ENCODE measurements around the gene MFF.

The MFF gene

GRCh38 chr2:227335713-227336112 is 10.7 kb downstream of the MFF start:
- H3K79me2 ChIP-seq (ENCODE audit: control insufficient read depth, insufficient read depth, low read length, unreplicated experiment) = peaks cover 12% of the 10 kb centered on the region
- H3K36me3 ChIP-seq (ENCODE audit: insufficient read depth, low read length) = peaks cover 40% of the 10 kb centered on the region
- H3K4me1 ChIP-seq (ENCODE audit: control insufficient read depth, insufficient read depth, low read length, unreplicated experiment) = peaks cover 5% of the 10 kb centered on the region
- no peak overlapping the region for H3K4me3 ChIP-seq (ENCODE audit: low read depth, low read length)
- no peak overlapping the region for H3K27ac ChIP-seq (ENCODE audit: low read depth, low read length)
- no peak overlapping the region for H2AFZ ChIP-seq (ENCODE audit: low read length, unreplicated experiment)
- no peaks in the 10 kb centered on the region for H3K27me3 ChIP-seq (ENCODE audit: insufficient read depth, low read length)

GRCh38 chr2:227337442-227337841 is 12.4 kb downstream of the MFF start:
- H3K79me2 ChIP-seq (ENCODE audit: control insufficient read depth, insufficient read depth, low read length, unreplicated experiment) = peaks cover 6% of the 10 kb centered on the region
- peaks cover 30% of the 10 kb centered on the region for H3K36me3 ChIP-seq (ENCODE audit: insufficient read depth, low read length)
- H3K27ac ChIP-seq (ENCODE audit: low read depth, low read length) = no peak overlapping the region
- no peak overlapping the region for H3K4me3 ChIP-seq (ENCODE audit: low read depth, low read length)
- no peak overlapping the region for H2AFZ ChIP-seq (ENCODE audit: low read length, unreplicated experiment)
- no peaks in the 10 kb centered on the region for H3K27me3 ChIP-seq (ENCODE audit: insufficient read depth, low read length)
- H3K4me1 ChIP-seq (ENCODE audit: control insufficient read depth, insufficient read depth, low read length, unreplicated experiment) = no peaks in the 10 kb centered on the region

GRCh38 chr2:227339098-227339599 is 14.1 kb downstream of the MFF start:
- H2AFZ ChIP-seq (ENCODE audit: low read length, unreplicated experiment) = no peak overlapping the region
- H3K27me3 ChIP-seq (ENCODE audit: insufficient read depth, low read length) = no peaks in the 10 kb centered on the region
- no peaks in the 10 kb centered on the region for H3K4me1 ChIP-seq (ENCODE audit: control insufficient read depth, insufficient read depth, low read length, unreplicated experiment)
- no peak overlapping the region for H3K4me3 ChIP-seq (ENCODE audit: low read depth, low read length)
- peaks cover 23% of the 10 kb centered on the region for H3K36me3 ChIP-seq (ENCODE audit: insufficient read depth, low read length)
- H3K79me2 ChIP-seq (ENCODE audit: control insufficient read depth, insufficient read depth, low read length, unreplicated experiment) = no peaks in the 10 kb centered on the region
- no peak overlapping the region for H3K27ac ChIP-seq (ENCODE audit: low read depth, low read length)

GRCh38 chr2:227340106-227340505 is 15.1 kb downstream of the MFF start:
- Histone ChIP-seq H3K79me2 (ENCODE audit: control insufficient read depth, insufficient read depth, low read length, unreplicated experiment) (no peaks in the 10 kb centered on the region), H3K4me3 (ENCODE audit: low read depth, low read length) (no peak overlapping the region), H3K27ac (ENCODE audit: low read depth, low read length) (no peak overlapping the region), H3K27me3 (ENCODE audit: insufficient read depth, low read length) (no peaks in the 10 kb centered on the region), H3K4me1 (ENCODE audit: control insufficient read depth, insufficient read depth, low read length, unreplicated experiment) (no peaks in the 10 kb centered on the region), H2AFZ (ENCODE audit: low read length, unreplicated experiment) (no peak overlapping the region), H3K36me3 (ENCODE audit: insufficient read depth, low read length) (peaks cover 16% of the 10 kb centered on the region; the same call in 1 of the 2 replicates)

GRCh38 chr2:227341553-227341952 is 16.5 kb downstream of the MFF start:
- Histone ChIP-seq H3K4me3 (ENCODE audit: low read depth, low read length) (no peak overlapping the region), H2AFZ (ENCODE audit: low read length, unreplicated experiment) (no peak overlapping the region), H3K4me1 (ENCODE audit: control insufficient read depth, insufficient read depth, low read length, unreplicated experiment) (no peaks in the 10 kb centered on the region), H3K27ac (ENCODE audit: low read depth, low read length) (no peak overlapping the region), H3K36me3 (ENCODE audit: insufficient read depth, low read length) (peaks cover 9% of the 10 kb centered on the region; the same call in 1 of the 2 replicates), H3K27me3 (ENCODE audit: insufficient read depth, low read length) (no peaks in the 10 kb centered on the region), H3K79me2 (ENCODE audit: control insufficient read depth, insufficient read depth, low read length, unreplicated experiment) (no peaks in the 10 kb centered on the region)

GRCh38 chr2:227344231-227344630 is 19.2 kb downstream of the MFF start:
- H3K36me3 ChIP-seq (ENCODE audit: insufficient read depth, low read length) = peaks cover 9% of the 10 kb centered on the region; the same call in 1 of the 2 replicates
- H3K27ac ChIP-seq (ENCODE audit: low read depth, low read length) = no peak overlapping the region

GRCh38 chr2:227347117-227347516 is 22.1 kb downstream of the MFF start:
- Histone ChIP-seq H3K27ac (ENCODE audit: low read depth, low read length) (no peak overlapping the region), H2AFZ (ENCODE audit: low read length, unreplicated experiment) (no peak overlapping the region), H3K4me3 (ENCODE audit: low read depth, low read length) (no peak overlapping the region), H3K36me3 (ENCODE audit: insufficient read depth, low read length) (0 out of 2 replicates have a peak, but pooled peaks cover 9% of the 10 kb centered on the region), H3K27me3 (ENCODE audit: insufficient read depth, low read length) (no peaks in the 10 kb centered on the region), H3K79me2 (ENCODE audit: control insufficient read depth, insufficient read depth, low read length, unreplicated experiment) (no peaks in the 10 kb centered on the region), H3K4me1 (ENCODE audit: control insufficient read depth, insufficient read depth, low read length, unreplicated experiment) (no peaks in the 10 kb centered on the region)

More at GRCh38 chr2:227344231-227344630, 19.2 kb downstream of the MFF start:
- Histone ChIP-seq H2AFZ (ENCODE audit: low read length, unreplicated experiment) (no peak overlapping the region), H3K4me3 (ENCODE audit: low read depth, low read length) (no peak overlapping the region), H3K27me3 (ENCODE audit: insufficient read depth, low read length) (no peaks in the 10 kb centered on the region), H3K4me1 (ENCODE audit: control insufficient read depth, insufficient read depth, low read length, unreplicated experiment) (no peaks in the 10 kb centered on the region), H3K79me2 (ENCODE audit: control insufficient read depth, insufficient read depth, low read length, unreplicated experiment) (no peaks in the 10 kb centered on the region)

- Histone ChIP-seq H3K79me2 (ENCODE audit: control insufficient read depth, insufficient read depth, low read length, unreplicated experiment) (no peaks in the 10 kb centered on the region), H3K27me3 (ENCODE audit: insufficient read depth, low read length) (no peaks in the 10 kb centered on the region), H3K4me1 (ENCODE audit: control insufficient read depth, insufficient read depth, low read length, unreplicated experiment) (no peaks in the 10 kb centered on the region), H3K36me3 (ENCODE audit: insufficient read depth, low read length) (0 out of 2 replicates have a peak, but pooled peaks cover 3% of the 10 kb centered on the region), H2AFZ (ENCODE audit: low read length, unreplicated experiment) (no peak overlapping the region), H3K27ac (ENCODE audit: low read depth, low read length) (no peak overlapping the region), H3K4me3 (ENCODE audit: low read depth, low read length) (no peak overlapping the region)
These were observed 23.3 kb downstream of the MFF start for GRCh38 chr2:227348324-227348723.

GRCh38 chr2:227349989-227350612 is 25.1 kb downstream of the MFF start:
- Histone ChIP-seq H3K4me3 (ENCODE audit: low read depth, low read length) (no peak overlapping the region), H3K4me1 (ENCODE audit: control insufficient read depth, insufficient read depth, low read length, unreplicated experiment) (no peaks in the 10 kb centered on the region), H2AFZ (ENCODE audit: low read length, unreplicated experiment) (no peak overlapping the region), H3K27me3 (ENCODE audit: insufficient read depth, low read length) (no peaks in the 10 kb centered on the region), H3K79me2 (ENCODE audit: control insufficient read depth, insufficient read depth, low read length, unreplicated experiment) (no peaks in the 10 kb centered on the region), H3K36me3 (ENCODE audit: insufficient read depth, low read length) (0 out of 2 replicates have a peak, but pooled peaks cover 3% of the 10 kb centered on the region), H3K27ac (ENCODE audit: low read depth, low read length) (no peak overlapping the region)

GRCh38 chr2:227351639-227352038 is 26.6 kb downstream of the MFF start:
- H3K4me3 ChIP-seq (ENCODE audit: low read depth, low read length) = no peak overlapping the region

GRCh38 chr2:227360351-227360750 is 35.3 kb downstream of the MFF start:
- Histone ChIP-seq H3K4me3 (ENCODE audit: low read depth, low read length) (no peak overlapping the region), H3K36me3 (ENCODE audit: insufficient read depth, low read length) (peaks cover 27% of the 10 kb centered on the region), H3K27me3 (ENCODE audit: insufficient read depth, low read length) (no peaks in the 10 kb centered on the region), H2AFZ (ENCODE audit: low read length, unreplicated experiment) (no peak overlapping the region), H3K4me1 (ENCODE audit: control insufficient read depth, insufficient read depth, low read length, unreplicated experiment) (peaks cover 3% of the 10 kb centered on the region), H3K27ac (ENCODE audit: low read depth, low read length) (no peak overlapping the region), H3K79me2 (ENCODE audit: control insufficient read depth, insufficient read depth, low read length, unreplicated experiment) (no peaks in the 10 kb centered on the region)

More at GRCh38 chr2:227351639-227352038, 26.6 kb downstream of the MFF start:
- H3K27me3 ChIP-seq (ENCODE audit: insufficient read depth, low read length) = no peaks in the 10 kb centered on the region
- H3K27ac ChIP-seq (ENCODE audit: low read depth, low read length) = no peak overlapping the region
- H3K36me3 ChIP-seq (ENCODE audit: insufficient read depth, low read length) = peaks cover 14% of the 10 kb centered on the region; the same call in 1 of the 2 replicates
- no peaks in the 10 kb centered on the region for H3K4me1 ChIP-seq (ENCODE audit: control insufficient read depth, insufficient read depth, low read length, unreplicated experiment)
- no peaks in the 10 kb centered on the region for H3K79me2 ChIP-seq (ENCODE audit: control insufficient read depth, insufficient read depth, low read length, unreplicated experiment)
- H2AFZ ChIP-seq (ENCODE audit: low read length, unreplicated experiment) = no peak overlapping the region

All from ACC112 (cell line).